Gastroesophageal sphincter (tissue), 4 donors: ENCODE results near the gene KREMEN1. TPM values are rescaled to one million over a fixed set of nuclear protein-coding genes. Genes with fewer than 3 reads are reported as not detected.

Source experiments
- ATAC-seq: fragments of 150-250 bp; one replicate; pipeline ENCODE4 v1.9.1; 2016; ENCODE audit warnings: mild to moderate bottlenecking, moderate library complexity
- H3K27ac ChIP-seq, 4 donors: fragments of 200-600 bp; sonication (generic) in 3 of 4; 1 replicate in 3 of 4; 2 replicates in 1 of 4; pipeline ENCODE4 v1.5.1; 2016 to 2019
- H3K27me3 ChIP-seq: fragments of 200-600 bp; sonication (generic); one replicate; pipeline ENCODE4 v1.5.1; 2019
- H3K36me3 ChIP-seq, 2 donors: fragments of 200-600 bp; sonication (generic); one replicate each; pipeline ENCODE4 v1.5.1; 2019; ENCODE audit warnings: control low read depth in 1 of 2
- H3K4me1 ChIP-seq, 3 donors: fragments of 200-600 bp; sonication (generic); 1 replicate in 2 of 3; 2 replicates in 1 of 3; pipeline ENCODE4 v1.5.1; 2016 to 2019; ENCODE audit warnings: control low read depth in 2 of 3
- H3K4me3 ChIP-seq, 2 donors: fragments of 200-600 bp; sonication (generic); one replicate each; pipeline ENCODE4 v1.5.1; 2019; ENCODE audit warnings: mild to moderate bottlenecking in 1 of 2, moderate library complexity in 1 of 2
- H3K9me3 ChIP-seq, 3 donors: fragments of 200-600 bp; sonication (generic); one replicate each; pipeline ENCODE4 v1.5.1; 2017 to 2019; ENCODE audit warnings: control low read depth in 2 of 3
- EP300 ChIP-seq: sonication (generic); formaldehyde crosslinking; IDR thresholded peaks from one replicate; pipeline ENCODE4 v1.6.1; 2017; ENCODE audit warnings: antibody characterized with exemption, mild to moderate bottlenecking
- POLR2A ChIP-seq, 2 donors: fragments of 450-650 bp; IDR thresholded peaks; one replicate each; pipeline ENCODE4 v1.6.1; 2017; ENCODE audit warnings: antibody characterized with exemption in 2 of 2, mild to moderate bottlenecking in 2 of 2, moderate library complexity in 1 of 2
- POLR2AphosphoS5 ChIP-seq: sonication (generic); formaldehyde crosslinking; IDR thresholded peaks from one replicate; pipeline ENCODE4 v1.6.1; 2017; ENCODE audit warnings: antibody characterized with exemption
- WGBS, 2 donors: methylation state at CpG; one replicate each; pipeline ENCODE4 v1.1.5; 2018; ENCODE audit warnings: low coverage in 1 of 2; 5-methylcytosine and 5-hydroxymethylcytosine counted together
- total RNA-seq, 4 donors: library from RNA; depleted of rRNA; stranded (reverse); fragments of >200 nt; gene quantifications; one replicate each; pipeline ENCODE4 v1.1.0, GENCODE V29; 2016
- TF ChIP-seq, protein P1 (sequence below), 4 experiments: fragments of 200-600 bp in 2 of 4; fragments of 450-650 bp in 2 of 4; sonication (generic) in 1 of 4; IDR thresholded peaks; one replicate each; pipeline ENCODE4 v1.5.1; 2017 to 2019; ENCODE audit warnings: antibody characterized with exemption in 4 of 4, mild to moderate bottlenecking in 2 of 4, moderate library complexity in 2 of 4

KREMEN1 gene
- total RNA-seq, 4 donors from 2014 or later: 7.5 to 17.4 (median 10.8) TPM

GRCh38 chr22:29195964-29196666 lies 123.3 kb downstream of the KREMEN1 start:
- no peaks in the 10 kb centered on the region for H3K36me3 ChIP-seq
- no peaks in the 10 kb centered on the region for H3K27me3 ChIP-seq
- WGBS, 2 donors: 81 to 100% methylated on average over 3 to 4 of the region's 10 CpGs
- no peaks in the 10 kb centered on the region for H3K4me1 ChIP-seq
- H3K9me3 ChIP-seq: peaks cover 0 to 4% (median 0%) of the 10 kb centered on the region in 3 donors
- no peak overlapping the region for H3K4me3 ChIP-seq
- TF ChIP-seq POLR2AphosphoS5 (no peak), POLR2A (IDR thresholded peaks at IDR 0.05) (no peak), EP300 (no peak)
- TF ChIP-seq, protein P1, sequence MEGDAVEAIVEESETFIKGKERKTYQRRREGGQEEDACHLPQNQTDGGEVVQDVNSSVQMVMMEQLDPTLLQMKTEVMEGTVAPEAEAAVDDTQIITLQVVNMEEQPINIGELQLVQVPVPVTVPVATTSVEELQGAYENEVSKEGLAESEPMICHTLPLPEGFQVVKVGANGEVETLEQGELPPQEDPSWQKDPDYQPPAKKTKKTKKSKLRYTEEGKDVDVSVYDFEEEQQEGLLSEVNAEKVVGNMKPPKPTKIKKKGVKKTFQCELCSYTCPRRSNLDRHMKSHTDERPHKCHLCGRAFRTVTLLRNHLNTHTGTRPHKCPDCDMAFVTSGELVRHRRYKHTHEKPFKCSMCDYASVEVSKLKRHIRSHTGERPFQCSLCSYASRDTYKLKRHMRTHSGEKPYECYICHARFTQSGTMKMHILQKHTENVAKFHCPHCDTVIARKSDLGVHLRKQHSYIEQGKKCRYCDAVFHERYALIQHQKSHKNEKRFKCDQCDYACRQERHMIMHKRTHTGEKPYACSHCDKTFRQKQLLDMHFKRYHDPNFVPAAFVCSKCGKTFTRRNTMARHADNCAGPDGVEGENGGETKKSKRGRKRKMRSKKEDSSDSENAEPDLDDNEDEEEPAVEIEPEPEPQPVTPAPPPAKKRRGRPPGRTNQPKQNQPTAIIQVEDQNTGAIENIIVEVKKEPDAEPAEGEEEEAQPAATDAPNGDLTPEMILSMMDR (IDR thresholded peaks at IDR 0.05): no peak
- no peak for ATAC-seq
- H3K27ac ChIP-seq: no peak overlapping the region

- H3K36me3 ChIP-seq: no peaks in the 10 kb centered on the region
- peaks cover 0 to 5% (median under 1%) of the 10 kb centered on the region in 3 donors for H3K4me1 ChIP-seq
- TF ChIP-seq, protein P1 (IDR thresholded peaks at IDR 0.05): no peak
- no peak for TF ChIP-seq POLR2AphosphoS5
- TF ChIP-seq EP300: no peak
- TF ChIP-seq POLR2A (IDR thresholded peaks at IDR 0.05): no peak
- H3K4me3 ChIP-seq: no peak overlapping the region
- WGBS, 2 donors: 87 to 97% methylated on average over 3 of the region's 3 CpGs
- H3K27ac ChIP-seq: no peak overlapping the region
- H3K9me3 ChIP-seq: peaks cover 0 to 4% (median 0%) of the 10 kb centered on the region in 3 donors
- H3K27me3 ChIP-seq: no peaks in the 10 kb centered on the region
- ATAC-seq: no peak
Measured at GRCh38 chr22:29197096-29197495, 124.3 kb downstream of the KREMEN1 start.

GRCh38 chr22:29198240-29198639 lies 125.4 kb downstream of the KREMEN1 start:
- H3K4me1 ChIP-seq: peaks cover 0 to 14% (median 4%) of the 10 kb centered on the region in 3 donors
- TF ChIP-seq POLR2AphosphoS5: no peak
- no peak for TF ChIP-seq POLR2A (IDR thresholded peaks at IDR 0.05)
- TF ChIP-seq, protein P1 (IDR thresholded peaks at IDR 0.05): no peak
- TF ChIP-seq EP300: no peak
- H3K27ac ChIP-seq: no peak overlapping the region
- H3K4me3 ChIP-seq: no peak overlapping the region
- H3K27me3 ChIP-seq: no peaks in the 10 kb centered on the region
- no peak for ATAC-seq
- WGBS, 2 donors: 83 to 94% methylated on average over 2 to 5 of the region's 5 CpGs
- H3K36me3 ChIP-seq: no peaks in the 10 kb centered on the region
- H3K9me3 ChIP-seq: peaks cover 0 to 4% (median 0%) of the 10 kb centered on the region in 3 donors

DNA sequence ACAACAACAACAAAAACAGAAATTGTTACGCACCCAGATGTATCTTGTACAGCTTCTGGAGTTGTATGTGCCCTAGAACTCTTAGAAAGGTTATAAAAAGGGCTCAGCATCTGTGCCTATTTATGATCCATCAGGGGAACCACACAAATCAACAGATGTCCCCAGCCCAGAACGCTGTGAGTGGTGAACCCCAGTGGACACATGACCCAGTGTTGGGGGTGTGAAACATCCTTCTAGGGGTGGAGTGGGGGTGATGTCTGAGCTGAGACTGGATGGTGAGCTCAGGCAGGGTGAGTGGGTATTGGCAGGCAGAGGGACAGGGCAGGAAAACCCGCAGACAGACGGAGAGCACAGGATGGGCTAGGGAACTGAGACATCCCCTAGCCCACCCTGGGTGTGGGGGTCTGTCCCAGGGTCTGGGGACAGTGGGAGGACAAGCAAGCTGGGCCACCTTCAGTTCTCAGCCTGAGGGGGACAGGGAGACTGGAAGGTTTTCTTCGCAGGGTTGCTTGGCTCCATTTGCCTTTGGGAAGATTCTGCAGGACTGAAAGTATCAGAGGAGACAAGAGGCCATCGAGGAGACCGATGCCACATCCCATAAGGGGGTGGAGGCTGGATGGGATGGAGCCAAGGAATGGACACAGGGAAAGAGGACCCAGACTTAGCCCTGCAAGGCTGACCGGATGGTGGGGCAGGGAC lies 127.0 kb downstream of the KREMEN1 start:
- Histone ChIP-seq H3K27ac (no peak overlapping the region), H3K36me3 (no peaks in the 10 kb centered on the region), H3K9me3 (no peaks in the 10 kb centered on the region), H3K4me1 (peaks cover 0 to 14% (median 4%) of the 10 kb centered on the region in 3 donors), H3K4me3 (no peak overlapping the region), H3K27me3 (no peaks in the 10 kb centered on the region)
- WGBS, 2 donors: 64 to 77% methylated on average over 2 to 5 of the region's 8 CpGs
- TF ChIP-seq, protein P1 (IDR thresholded peaks at IDR 0.05): no peak
- TF ChIP-seq POLR2A (IDR thresholded peaks at IDR 0.05) (no peak), EP300 (no peak), POLR2AphosphoS5 (no peak)
- no peak for ATAC-seq
